Ishikawa (cell line): ENCODE measurements around the gene TCF7.

Experiments
- CEBPB ChIP-seq: IDR thresholded peaks from 2 replicates; pipeline ENCODE4 v1.6.1; 2012
- CREB1 ChIP-seq: IDR thresholded peaks from 2 replicates; pipeline ENCODE4 v1.6.1; 2012; ENCODE audit warnings: low read depth
- EP300 ChIP-seq: IDR thresholded peaks from 2 replicates; pipeline ENCODE4 v1.6.1; 2012; ENCODE audit warnings: borderline replicate concordance
- FOXM1 ChIP-seq: IDR thresholded peaks from 2 replicates; pipeline ENCODE4 v1.6.1; 2012; ENCODE audit warnings: low read depth, borderline replicate concordance
- TAF1 ChIP-seq: IDR thresholded peaks from 2 replicates; pipeline ENCODE4 v1.6.1; 2012; ENCODE audit warnings: low read depth, mild to moderate bottlenecking
- TEAD4 ChIP-seq: IDR thresholded peaks from 2 replicates; pipeline ENCODE4 v1.6.1; 2012
- USF1 ChIP-seq: IDR thresholded peaks from 2 replicates; pipeline ENCODE4 v1.6.1; 2012
- YY1 ChIP-seq: IDR thresholded peaks from 2 replicates; pipeline ENCODE4 v1.6.1; 2012; ENCODE audit warnings: low read depth
- TF ChIP-seq, protein P1 (sequence below): IDR thresholded peaks from 2 replicates; pipeline ENCODE4 v1.6.1; 2012

GRCh38 chr5:134140530-134141201, 26.2 kb downstream of the TCF7 start:
- no peak for TF ChIP-seq USF1
- no peak for TF ChIP-seq EP300
- TF ChIP-seq TAF1: no peak
- no peak for TF ChIP-seq YY1
- TF ChIP-seq, protein P1, sequence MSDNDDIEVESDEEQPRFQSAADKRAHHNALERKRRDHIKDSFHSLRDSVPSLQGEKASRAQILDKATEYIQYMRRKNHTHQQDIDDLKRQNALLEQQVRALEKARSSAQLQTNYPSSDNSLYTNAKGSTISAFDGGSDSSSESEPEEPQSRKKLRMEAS: no peak
- no peak for TF ChIP-seq FOXM1
- no peak for TF ChIP-seq CEBPB
- TF ChIP-seq CREB1: no peak
- peak; percentile 77 for TF ChIP-seq TEAD4
